Caki2 (cell line): Measurements from ENCODE around the gene LOXL3. TPM values are rescaled to one million over a fixed set of nuclear protein-coding genes. Genes with fewer than 3 reads are reported as not detected.
"Not testable (repeated sequence)": the region's sequence is repeated elsewhere in the genome, so short reads cannot be mapped to it uniquely, and the experiment has no call there.

ENCODE experiments used
- DNase-seq: peaks from one replicate; pipeline ENCODE4 v3.0.0-alpha.2; 2015; ENCODE audit warnings: low read depth
- in situ Hi-C: cut with HindIII; loops from 2 replicates; pipeline ENCODE4 v1.10.0; 2016; ENCODE audit warnings: low sequenced_read_pairs, low pct_unique_long_range_greater_than_20kb, mixed read lengths
- total RNA-seq: library from RNA; depleted of rRNA; stranded (reverse); fragments of >200 nt; shearing (Covaris generic); gene quantifications from 2 replicates; pipeline ENCODE4 v1.2.3, GENCODE V29; 2014; ENCODE audit warnings: low replicate concordance

LOXL3 gene
- total RNA-seq, 1 experiment from 2014 or later, result 0.81 TPM

GRCh38 chr2:74576863-74577229 is 23.1 kb upstream of the LOXL3 start:
- in situ Hi-C loops, result no loop called here
- DNase-seq, result no peak

- in situ Hi-C loops, result no loop called here
- no peak for DNase-seq
Measured at GRCh38 chr2:74576211-74576862, 22.6 kb upstream of the LOXL3 start.

- in situ Hi-C loops, result no loop called here
- DNase-seq, result no peak
Measured at GRCh38 chr2:74575320-74575719, 21.6 kb upstream of the LOXL3 start.

GRCh38 chr2:74573747-74574562 is 20.2 kb upstream of the LOXL3 start:
- in situ Hi-C loops, result no loop called here
- DNase-seq, result no peak

GRCh38 chr2:74572178-74572925 is 18.6 kb upstream of the LOXL3 start:
- DNase-seq, result no peak
- in situ Hi-C loops, result no loop called here

GRCh38 chr2:74571058-74571457 is 17.3 kb upstream of the LOXL3 start:
- DNase-seq, result no peak
- in situ Hi-C loops, result no loop called here

- in situ Hi-C loops, result no loop called here
- no peak for DNase-seq
Measured at GRCh38 chr2:74569686-74570085, 15.9 kb upstream of the LOXL3 start.

GRCh38 chr2:74567881-74568280 is 14.1 kb upstream of the LOXL3 start:
- in situ Hi-C loops, result no loop called here
- DNase-seq, result no peak

GRCh38 chr2:74566754-74567085 is 13.0 kb upstream of the LOXL3 start:
- in situ Hi-C loops, result no loop called here
- DNase-seq, result no peak

- in situ Hi-C loops, result no loop called here
- DNase-seq, result no peak
Measured at GRCh38 chr2:74566076-74566753, 12.5 kb upstream of the LOXL3 start.

- no peak for DNase-seq
- in situ Hi-C loops, result no loop called here
Measured at GRCh38 chr2:74564222-74564621, 10.5 kb upstream of the LOXL3 start.

GRCh38 chr2:74562126-74562775 is 8.5 kb upstream of the LOXL3 start:
- no peak for DNase-seq
- in situ Hi-C loops, result no loop called here

- in situ Hi-C loops, DNase-seq: not testable (repeated sequence)
Measured at GRCh38 chr2:74561022-74561421, 7.3 kb upstream of the LOXL3 start.

GRCh38 chr2:74560591-74560990 is 6.8 kb upstream of the LOXL3 start:
- DNase-seq, result no peak
- in situ Hi-C loops, result no loop called here

GRCh38 chr2:74559912-74560311 is 6.2 kb upstream of the LOXL3 start:
- no peak for DNase-seq
- in situ Hi-C loops, result no loop called here

- in situ Hi-C loops, result no loop called here
- DNase-seq, result no peak
Measured at GRCh38 chr2:74558284-74559230, 4.8 kb upstream of the LOXL3 start.

GRCh38 chr2:74556831-74557370 is 3.2 kb upstream of the LOXL3 start:
- DNase-seq, result no peak
- in situ Hi-C loops, result no loop called here
